HepG2 (cell line): Measurements from ENCODE around the gene C17orf58. TPM values are rescaled to one million over a fixed set of nuclear protein-coding genes. Genes with fewer than 3 reads are reported as not detected.
A peak's percentile ranks its signal among the peaks of the same experiment; 100 is the strongest.

Source experiments
- ARNTL ChIP-seq: sonication (generic); formaldehyde crosslinking; IDR thresholded peaks from 2 replicates; pipeline ENCODE4 v1.4.0; 2020; ENCODE audit warnings: mild to moderate bottlenecking, missing genetic modification reagents
- ATF3 ChIP-seq: sonication (generic); formaldehyde crosslinking; IDR thresholded peaks from 2 replicates; pipeline ENCODE4 v1.4.0; 2020; ENCODE audit warnings: missing genetic modification reagents
- DRAP1 ChIP-seq: IDR thresholded peaks from 2 replicates; pipeline ENCODE4 v1.6.1; 2016; ENCODE audit warnings: missing genetic modification reagents, missing compliant biosample characterization
- FOXO1 ChIP-seq: sonication (generic); formaldehyde crosslinking; IDR thresholded peaks from 2 replicates; pipeline ENCODE4 v1.4.0; 2020; ENCODE audit warnings: missing genetic modification reagents
- FOXP1 ChIP-seq, 2 experiments: fragments of 450-650 bp in 1 of 2; IDR thresholded peaks; 2 replicates each; pipeline ENCODE4 v1.6.1; 2017 to 2018; ENCODE audit warnings: antibody characterized with exemption in 1 of 2
- GATAD2A ChIP-seq: IDR thresholded peaks from 2 replicates; pipeline ENCODE4 v1.6.1; 2016
- HDAC2 ChIP-seq: sonication (generic); formaldehyde crosslinking; IDR thresholded peaks from 2 replicates; pipeline ENCODE4 v1.4.0; 2020; ENCODE audit warnings: missing genetic modification reagents
- NFRKB ChIP-seq: fragments of 450-650 bp; IDR thresholded peaks from 2 replicates; pipeline ENCODE4 v1.6.1; 2017
- RERE ChIP-seq: IDR thresholded peaks from 2 replicates; pipeline ENCODE4 v1.6.1; 2016; ENCODE audit warnings: low read depth, missing genetic modification reagents, missing compliant biosample characterization
- TARDBP ChIP-seq: sonication (generic); formaldehyde crosslinking; IDR thresholded peaks from 2 replicates; pipeline ENCODE4 v1.8.0; 2022; ENCODE audit warnings: mild to moderate bottlenecking, missing genetic modification reagents
- TBX2 ChIP-seq: sonication (generic); formaldehyde crosslinking; IDR thresholded peaks from 2 replicates; pipeline ENCODE4 v1.5.0; 2020; ENCODE audit warnings: missing genetic modification reagents, mild to moderate bottlenecking, borderline replicate concordance
- YEATS4 ChIP-seq: sonication (generic); formaldehyde crosslinking; IDR thresholded peaks from 2 replicates; pipeline ENCODE4 v1.4.0; 2020; ENCODE audit warnings: missing genetic modification reagents, borderline replicate concordance
- ZHX2 ChIP-seq, 2 experiments: sonication (generic) in 1 of 2; formaldehyde crosslinking in 1 of 2; IDR thresholded peaks; 2 replicates each; pipeline versions ENCODE4 v1.6.1 to v1.9.0; 2014 to 2022; ENCODE audit warnings: antibody characterized with exemption in 1 of 2, borderline replicate concordance in 1 of 2, inconsistent platforms in 1 of 2, low read depth in 1 of 2, missing genetic modification reagents in 1 of 2
- ZNF12 ChIP-seq: sonication (generic); formaldehyde crosslinking; IDR thresholded peaks from 2 replicates; pipeline ENCODE4 v1.5.0; 2020; ENCODE audit warnings: missing genetic modification reagents
- ZNF616 ChIP-seq: sonication (generic); formaldehyde crosslinking; IDR thresholded peaks from 2 replicates; pipeline ENCODE4 v1.5.0; 2020; ENCODE audit warnings: low read depth, mild to moderate bottlenecking, missing genetic modification reagents
- ZNF75D ChIP-seq: sonication (generic); formaldehyde crosslinking; IDR thresholded peaks from 2 replicates; pipeline ENCODE4 v1.8.1; 2023; ENCODE audit warnings: missing genetic modification reagents, mild to moderate bottlenecking, borderline replicate concordance
- polyA plus RNA-seq, 8 experiments: library from polyadenylated mRNA; depleted of rRNA in 3 of 8; stranded (reverse) in 7 of 8; unstranded in 1 of 8; fragments of >200 nt; fragmentation: Illumina TruSeq in 4 of 8; extraction: Trizol in 4 of 8; gene quantifications; 2 replicates each; pipeline versions ENCODE4 v1.2.1 to v1.2.3, GENCODE V29; 2011 to 2016; ENCODE audit warnings: low read depth in 4 of 8, missing spikeins in 1 of 8, mixed read lengths in 1 of 8; ENCODE audit not compliant: insufficient read depth in 1 of 8
- total RNA-seq, 5 experiments: library from RNA; depleted of rRNA; stranded (reverse); fragments of >200 nt; fragmentation: Illumina TruSeq; extraction: Trizol; gene quantifications; 2 replicates each; pipeline ENCODE4 v1.2.3, GENCODE V29; 2016; ENCODE audit warnings: low read depth in 1 of 5

The C17orf58 gene
- total and polyA plus RNA-seq, 2 of the 13 experiments (the other 11 are each of a cell fraction or from before 2014, with no cell fraction given), result 15.6 to 15.8 TPM

- peak; percentile 91 for TF ChIP-seq DRAP1 (CRISPR knock-in tag)
- TF ChIP-seq ATF3, result no peak
- peak; percentile 18; the same call in 1 of the 2 replicates for TF ChIP-seq YEATS4 (CRISPR knock-in tag)
- 0 out of 2 replicates have a peak, but pooled peaks have one; percentile 48 for TF ChIP-seq RERE (CRISPR knock-in tag)
- no peak for TF ChIP-seq ZNF75D (CRISPR knock-in tag)
- peak; percentile 86 for TF ChIP-seq ARNTL (CRISPR knock-in tag)
- TF ChIP-seq TARDBP (CRISPR knock-in tag), result peak; percentile 94
- peak; percentile 94 for TF ChIP-seq GATAD2A (CRISPR knock-in tag)
- TF ChIP-seq ZHX2 (IDR thresholded peaks at IDR 0.05; ENCODE audit: low read depth), result peak; percentile 61
- TF ChIP-seq ZHX2 (CRISPR knock-in tag; IDR thresholded peaks at IDR 0.05; ENCODE audit: borderline replicate concordance), result no peak
- TF ChIP-seq HDAC2 (CRISPR knock-in tag), result peak; percentile 96
- no peak for TF ChIP-seq FOXP1 (IDR thresholded peaks at IDR 0.05)
- peak; percentile 82 for TF ChIP-seq FOXP1 (CRISPR knock-in tag; IDR thresholded peaks at IDR 0.05)
- TF ChIP-seq ZNF616 (CRISPR knock-in tag), result no peak; the same call in 1 of the 2 replicates
- peak; percentile 74 for TF ChIP-seq ZNF12 (CRISPR knock-in tag)
- TF ChIP-seq NFRKB, result no peak
- TF ChIP-seq FOXO1 (CRISPR knock-in tag), result peak; percentile 78; the same call in 1 of the 2 replicates
- TF ChIP-seq TBX2, result peak; percentile 91
These were observed 33.4 kb upstream of the C17orf58 start (continued) for GRCh38 chr17:68029512-68030215.
